Upper lobe of right lung (tissue), 1 donor: ENCODE data around the gene MAP3K5. TPM values are rescaled to one million over a fixed set of nuclear protein-coding genes. Genes with fewer than 3 reads are reported as not detected.
"Not testable (repeated sequence)": the region's sequence is repeated elsewhere in the genome, so short reads cannot be mapped to it uniquely, and the experiment has no call there.

Experiments
- ATAC-seq: fragments of 200-7000 bp; cut with Tn5 transposase; one replicate; pipeline ENCODE4 v1.9.1; 2020; ENCODE audit warnings: mild to moderate bottlenecking, moderate library complexity
- DNase-seq: peaks from one replicate; pipeline ENCODE4 v3.0.0-alpha.2; 2020
- H3K27ac ChIP-seq: fragments of 200-600 bp; one replicate; pipeline ENCODE4 v1.8.0; 2022
- H3K27me3 ChIP-seq: fragments of 200-600 bp; one replicate; pipeline ENCODE4 v1.8.0; 2022; ENCODE audit warnings: mild to moderate bottlenecking
- H3K36me3 ChIP-seq: fragments of 200-600 bp; one replicate; pipeline ENCODE4 v1.8.0; 2022
- H3K4me1 ChIP-seq: fragments of 200-600 bp; one replicate; pipeline ENCODE4 v1.8.0; 2022
- H3K4me3 ChIP-seq: fragments of 200-600 bp; one replicate; pipeline ENCODE4 v1.8.0; 2022; ENCODE audit warnings: mild to moderate bottlenecking
- H3K9me3 ChIP-seq: fragments of 200-600 bp; one replicate; pipeline ENCODE4 v1.8.0; 2022
- intact Hi-C: fragments of 100-400 bp; cut with DNase I; formaldehyde crosslinking; loops from one replicate; pipeline ENCODE4 v1.11.0; 2022
- total RNA-seq: library from RNA; stranded (reverse); fragmentation: NEBNext Ultra II Directional; extraction: Animal tissue kit (Norgen Biotek cat#: 25700); gene quantifications from one replicate; pipeline ENCODE4 v1.2.1, GENCODE V29; 2021
- TF ChIP-seq, protein P1 (sequence below): fragments of 200-600 bp; IDR thresholded peaks from one replicate; pipeline ENCODE4 v1.8.0; 2022; ENCODE audit warnings: antibody characterized with exemption
- donor health status: DM: no; HTN: yes; CAD: no; lungs with severe emphysema.

The MAP3K5 gene
- total RNA-seq, 1 donor from 2014 or later: 32.5 TPM

DNA sequence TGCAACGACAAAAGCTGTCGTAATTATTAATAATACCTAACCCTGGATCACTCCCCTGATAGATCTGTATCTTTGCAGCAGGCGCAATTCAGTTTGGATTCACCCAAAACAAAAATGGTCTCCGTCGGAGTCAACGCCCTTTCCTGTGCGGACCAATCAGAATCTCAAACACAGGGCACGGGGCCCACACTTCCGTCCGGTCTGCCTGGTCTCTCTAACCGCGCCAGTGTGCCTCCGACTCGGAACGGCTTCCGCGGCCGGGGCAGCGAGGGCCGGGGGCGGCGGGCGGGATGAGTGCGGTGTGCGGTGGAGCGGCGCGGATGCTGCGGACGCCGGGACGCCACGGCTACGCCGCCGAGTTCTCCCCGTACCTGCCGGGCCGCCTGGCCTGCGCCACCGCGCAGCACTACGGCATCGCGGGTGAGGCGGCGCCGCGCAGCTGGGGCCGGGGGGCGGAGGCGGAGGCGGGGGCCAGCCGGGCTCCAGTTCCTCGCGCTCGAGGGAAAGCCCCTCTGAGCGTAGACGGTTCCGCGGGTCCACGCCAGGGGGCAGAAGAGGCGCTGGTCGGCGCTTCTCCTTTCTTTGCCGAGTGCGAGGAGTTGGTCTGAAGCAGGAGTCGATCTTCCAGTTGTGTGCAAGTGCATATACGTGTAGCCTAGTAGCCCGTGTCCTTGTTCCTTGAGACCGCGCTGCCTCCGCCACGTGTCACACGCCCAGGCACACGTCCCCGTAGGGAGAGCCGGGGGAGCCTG, 30.3 kb upstream of the MAP3K5 start, which contains the start of gene PEX7:
PEX7 (plus strand) TSS at position 217 of the 752 bp plus-strand sequence; CDS start at position 291, 74 bp downstream.
- peak; percentile 97 for ATAC-seq
- Histone ChIP-seq H3K36me3 (peaks cover 7% of the 10 kb centered on the region), H3K4me3 (peak within 1 kb of the TSS; percentile 72)

DNA sequence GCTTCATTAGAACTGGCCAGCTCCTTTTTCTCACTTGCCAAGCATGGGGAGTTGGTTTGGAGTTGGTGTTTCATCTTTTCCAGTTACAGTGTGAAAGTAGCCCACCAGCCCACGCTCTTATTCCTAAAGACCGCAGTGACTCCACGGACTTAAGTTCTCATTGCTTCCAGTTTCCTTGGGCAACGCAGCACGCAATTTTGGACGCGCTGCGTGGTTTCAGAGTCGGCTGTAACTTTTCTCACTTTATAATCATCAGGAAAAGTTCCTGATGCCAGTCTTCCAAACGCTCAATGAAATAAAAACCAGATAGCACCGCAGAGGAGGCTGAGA, 29.7 kb upstream of the MAP3K5 start:
- H3K4me1 ChIP-seq: peaks cover 5% of the 10 kb centered on the region
- no peak for ATAC-seq
- intact Hi-C loops: no loop called here

More for the DNA sequence above, 30.3 kb upstream of the MAP3K5 start, which contains the start of gene PEX7:
- DNase-seq: peak; percentile 93
- intact Hi-C loops: no loop called here
- Histone ChIP-seq H3K27ac (peak within 1 kb of the TSS; percentile 93), H3K4me1 (peaks cover 5% of the 10 kb centered on the region), H3K27me3 (no peaks in the 10 kb centered on the region), H3K9me3 (no peaks in the 10 kb centered on the region)
- TF ChIP-seq, protein P1, sequence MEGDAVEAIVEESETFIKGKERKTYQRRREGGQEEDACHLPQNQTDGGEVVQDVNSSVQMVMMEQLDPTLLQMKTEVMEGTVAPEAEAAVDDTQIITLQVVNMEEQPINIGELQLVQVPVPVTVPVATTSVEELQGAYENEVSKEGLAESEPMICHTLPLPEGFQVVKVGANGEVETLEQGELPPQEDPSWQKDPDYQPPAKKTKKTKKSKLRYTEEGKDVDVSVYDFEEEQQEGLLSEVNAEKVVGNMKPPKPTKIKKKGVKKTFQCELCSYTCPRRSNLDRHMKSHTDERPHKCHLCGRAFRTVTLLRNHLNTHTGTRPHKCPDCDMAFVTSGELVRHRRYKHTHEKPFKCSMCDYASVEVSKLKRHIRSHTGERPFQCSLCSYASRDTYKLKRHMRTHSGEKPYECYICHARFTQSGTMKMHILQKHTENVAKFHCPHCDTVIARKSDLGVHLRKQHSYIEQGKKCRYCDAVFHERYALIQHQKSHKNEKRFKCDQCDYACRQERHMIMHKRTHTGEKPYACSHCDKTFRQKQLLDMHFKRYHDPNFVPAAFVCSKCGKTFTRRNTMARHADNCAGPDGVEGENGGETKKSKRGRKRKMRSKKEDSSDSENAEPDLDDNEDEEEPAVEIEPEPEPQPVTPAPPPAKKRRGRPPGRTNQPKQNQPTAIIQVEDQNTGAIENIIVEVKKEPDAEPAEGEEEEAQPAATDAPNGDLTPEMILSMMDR: peak; percentile 74

DNA sequence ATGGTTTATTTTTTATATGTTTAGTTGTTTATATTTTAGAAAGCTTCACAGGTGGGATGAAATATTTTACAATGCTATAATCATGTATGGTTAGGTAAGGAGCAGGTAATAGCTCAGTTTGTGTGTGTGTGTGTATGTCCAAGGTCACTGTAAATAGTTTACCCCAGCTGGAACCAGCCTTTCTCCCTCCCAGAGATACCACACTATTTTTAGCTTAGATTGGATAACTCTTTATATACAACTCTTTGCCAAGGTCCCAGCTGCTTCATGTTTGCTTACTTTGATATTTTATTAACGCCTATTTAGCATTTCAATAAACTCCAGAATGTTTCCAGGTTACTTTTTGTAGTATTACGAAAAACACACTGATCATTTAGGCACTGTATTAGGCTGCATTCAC, 28.3 kb upstream of the MAP3K5 start:
- H3K4me1 ChIP-seq: peaks cover 5% of the 10 kb centered on the region
- H3K27ac ChIP-seq: no peak overlapping the region
- no peaks in the 10 kb centered on the region for H3K27me3 ChIP-seq
- H3K4me3 ChIP-seq: no peak overlapping the region
- no peaks in the 10 kb centered on the region for H3K36me3 ChIP-seq
- ATAC-seq (no peak), DNase-seq (no peak)
- intact Hi-C loops: no loop called here
- TF ChIP-seq, protein P1: no peak
- no peaks in the 10 kb centered on the region for H3K9me3 ChIP-seq

More for the DNA sequence above, 29.7 kb upstream of the MAP3K5 start:
- TF ChIP-seq, protein P1: no peak
- Histone ChIP-seq H3K36me3 (peaks cover 7% of the 10 kb centered on the region), H3K27me3 (no peaks in the 10 kb centered on the region), H3K27ac (peak overlapping the region; percentile 93), H3K9me3 (no peaks in the 10 kb centered on the region), H3K4me3 (peak overlapping the region; percentile 72)
- DNase-seq: no peak

DNA sequence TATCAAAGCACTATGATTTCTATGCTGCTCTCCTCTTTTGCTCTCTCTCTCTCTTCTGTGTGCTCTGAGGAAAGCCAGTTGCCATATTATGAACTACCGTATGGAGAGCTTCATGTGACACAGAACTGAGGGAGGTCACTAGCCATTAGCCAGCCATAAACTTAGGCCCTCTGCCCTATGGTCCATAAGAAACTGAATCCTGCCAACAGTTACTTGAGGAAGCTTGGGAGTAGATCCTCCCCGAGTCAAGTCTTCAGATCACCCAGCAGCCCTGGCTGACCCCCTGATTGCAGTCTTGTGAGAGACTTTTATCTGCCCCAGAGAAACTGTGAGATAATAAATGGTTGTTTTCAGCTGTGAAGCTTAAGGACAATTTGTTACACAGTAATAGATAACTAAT, 24.4 kb upstream of the MAP3K5 start:
- Histone ChIP-seq H3K27me3 (no peaks in the 10 kb centered on the region), H3K27ac (no peak overlapping the region), H3K36me3 (no peaks in the 10 kb centered on the region), H3K9me3 (no peaks in the 10 kb centered on the region), H3K4me1 (no peaks in the 10 kb centered on the region), H3K4me3 (no peak overlapping the region)
- TF ChIP-seq, protein P1: no peak
- intact Hi-C loops: no loop called here
- DNase-seq (no peak), ATAC-seq (no peak)

DNA sequence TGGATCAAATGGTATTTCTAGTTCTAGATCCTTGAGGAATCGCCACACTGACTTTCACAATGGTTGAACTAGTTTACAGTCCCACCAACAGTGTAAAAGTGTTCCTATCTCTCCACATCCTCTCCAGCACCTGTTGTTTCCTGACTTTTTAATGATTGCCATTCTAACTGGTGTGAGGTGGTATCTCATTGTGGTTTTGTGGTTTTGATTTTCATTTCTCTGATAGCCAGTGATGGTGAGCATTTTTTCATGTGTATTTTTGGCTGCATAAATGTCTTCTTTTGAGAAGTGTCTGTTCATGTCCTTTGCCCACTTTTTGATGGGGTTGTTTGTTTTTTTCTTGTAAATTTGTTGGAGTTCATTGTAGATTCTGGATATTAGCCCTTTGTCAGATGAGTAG, 23.3 kb upstream of the MAP3K5 start:
- H3K9me3 ChIP-seq, H3K36me3 ChIP-seq, H3K4me1 ChIP-seq, ATAC-seq, intact Hi-C loops, H3K27me3 ChIP-seq, DNase-seq, H3K27ac ChIP-seq, H3K4me3 ChIP-seq: not testable (repeated sequence)

DNA sequence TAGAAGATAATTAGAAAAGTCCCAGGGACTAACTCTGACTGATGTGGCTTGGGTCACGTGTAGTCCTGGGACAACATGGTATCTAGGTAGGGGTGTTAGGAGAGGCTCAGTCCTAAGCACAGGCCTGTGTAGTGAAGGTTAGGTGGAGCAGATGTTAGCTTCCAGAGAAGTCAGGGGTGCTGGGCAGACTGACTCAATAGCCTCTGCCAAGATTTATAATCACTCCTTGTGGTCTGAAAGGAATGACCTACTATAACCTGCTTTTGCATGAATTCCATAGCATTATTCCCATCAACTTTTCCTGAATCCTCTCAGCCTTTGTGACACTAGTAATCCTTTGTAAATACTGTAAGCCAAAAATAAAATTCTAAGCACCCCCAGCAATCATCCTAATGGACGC, 19.9 kb upstream of the MAP3K5 start:
- TF ChIP-seq, protein P1: no peak
- Histone ChIP-seq H3K36me3 (no peaks in the 10 kb centered on the region), H3K4me1 (no peaks in the 10 kb centered on the region), H3K27ac (no peak overlapping the region), H3K4me3 (no peak overlapping the region), H3K27me3 (no peaks in the 10 kb centered on the region), H3K9me3 (no peaks in the 10 kb centered on the region)
- ATAC-seq: no peak
- no peak for DNase-seq
- intact Hi-C loops: no loop called here
